AG04449 (cell line): ENCODE data around the gene FAM83F.

Experiments used
- CTCF ChIA-PET: fragments of 350-600 bp; formaldehyde crosslinking; extraction: SDS; loops from one replicate; lab custom pipeline; 2021; ENCODE audit warnings: antibody characterized with exemption; lab: Yijun Ruan, JAX
- POLR2A ChIA-PET: fragments of 400-600, 350-600 bp; formaldehyde crosslinking; extraction: SDS; loops from one replicate; lab custom pipeline; 2020; ENCODE audit warnings: antibody characterized with exemption, inconsistent platforms; lab: Yijun Ruan, JAX
- DNase-seq: peaks from one replicate; pipeline ENCODE4 v3.0.0-alpha.2; 2010; ENCODE audit warnings: low read depth, low spot score
- H3K4me3 ChIP-seq: 2 replicates; pipeline ENCODE4 v1.5.1; 2011; ENCODE audit warnings: low read depth, mild to moderate bottlenecking, control low read depth, low read length
- CTCF ChIP-seq: IDR thresholded peaks from one replicate; pipeline ENCODE4 v1.5.1; 2011; ENCODE audit warnings: mild to moderate bottlenecking, moderate library complexity, low read length, control low read depth, inconsistent platforms; ENCODE audit not compliant: insufficient read depth; ENCODE audit errors: missing control alignments

The FAM83F gene

GRCh38 chr22:40030026-40030757 is 35.4 kb downstream of the FAM83F start:
- CTCF ChIA-PET, result interaction anchor here (1.2 to 24.3 kb wide), 4 partner anchors 6 to 490 kb away, joined by 3 to 1079 read pairs (median 70); partner anchors contain the start of gene RPS19BP1
- POLR2A ChIA-PET, result no interaction called here
- TF ChIP-seq CTCF, result no peak
- DNase-seq, result no peak
- no peak overlapping the region for H3K4me3 ChIP-seq

- TF ChIP-seq CTCF, result no peak
- CTCF ChIA-PET, result interaction anchor here (1.7 to 24.3 kb wide), 3 partner anchors 6 to 491 kb away, joined by 5 to 1079 read pairs (median 136); partner anchors contain the start of gene RPS19BP1
- POLR2A ChIA-PET, result no interaction called here
- no peak for DNase-seq
- H3K4me3 ChIP-seq, result no peak overlapping the region
Measured at GRCh38 chr22:40030758-40031095, 36.0 kb downstream of the FAM83F start.

GRCh38 chr22:40031766-40032470 is 37.2 kb downstream of the FAM83F start:
- POLR2A ChIA-PET, result no interaction called here
- CTCF ChIA-PET, result interaction anchor here (0.7 to 24.3 kb wide), 4 partner anchors 7 to 1263 kb away, joined by 3 to 1079 read pairs (median 70); partner anchors contain the start of gene RPS19BP1

GRCh38 chr22:40033586-40034380 is 39.0 kb downstream of the FAM83F start:
- no peak overlapping the region for H3K4me3 ChIP-seq
- TF ChIP-seq CTCF, result no peak
- CTCF ChIA-PET, result interaction anchor here (0.8 to 24.3 kb wide), 10 partner anchors 8 to 539 kb away, joined by 3 to 1079 read pairs (median 4); partner anchors contain the start of gene RPS19BP1
- POLR2A ChIA-PET, result interaction anchor here (0.6 kb wide), 1 partner anchor 11 kb away, joined by 3 read pairs; no protein-coding TSS in a partner anchor
- DNase-seq, result no peak

More at GRCh38 chr22:40031766-40032470, 37.2 kb downstream of the FAM83F start:
- H3K4me3 ChIP-seq, result no peak overlapping the region
- no peak for DNase-seq
- TF ChIP-seq CTCF, result no peak

- POLR2A ChIA-PET, result no interaction called here
- H3K4me3 ChIP-seq, result no peak overlapping the region
- no peak for DNase-seq
- no peak for TF ChIP-seq CTCF
- CTCF ChIA-PET, result interaction anchor here (1.1 to 24.3 kb wide), 10 partner anchors 9 to 692 kb away, joined by 3 to 1079 read pairs (median 12); partner anchors contain the start of gene RPS19BP1
Measured at GRCh38 chr22:40035351-40035750, 40.6 kb downstream of the FAM83F start.
